Limb (tissue), 2 donors: Measurements from ENCODE around the gene POGZ.
A peak's percentile ranks its signal among the peaks of the same experiment; 100 is the strongest.

Experiments
- DNase-seq, 2 donors: peaks; one replicate each; pipeline ENCODE4 v3.0.0-alpha.2; 2016; ENCODE audit errors: extremely low spot score in 2 of 2

Gene POGZ, protein sequence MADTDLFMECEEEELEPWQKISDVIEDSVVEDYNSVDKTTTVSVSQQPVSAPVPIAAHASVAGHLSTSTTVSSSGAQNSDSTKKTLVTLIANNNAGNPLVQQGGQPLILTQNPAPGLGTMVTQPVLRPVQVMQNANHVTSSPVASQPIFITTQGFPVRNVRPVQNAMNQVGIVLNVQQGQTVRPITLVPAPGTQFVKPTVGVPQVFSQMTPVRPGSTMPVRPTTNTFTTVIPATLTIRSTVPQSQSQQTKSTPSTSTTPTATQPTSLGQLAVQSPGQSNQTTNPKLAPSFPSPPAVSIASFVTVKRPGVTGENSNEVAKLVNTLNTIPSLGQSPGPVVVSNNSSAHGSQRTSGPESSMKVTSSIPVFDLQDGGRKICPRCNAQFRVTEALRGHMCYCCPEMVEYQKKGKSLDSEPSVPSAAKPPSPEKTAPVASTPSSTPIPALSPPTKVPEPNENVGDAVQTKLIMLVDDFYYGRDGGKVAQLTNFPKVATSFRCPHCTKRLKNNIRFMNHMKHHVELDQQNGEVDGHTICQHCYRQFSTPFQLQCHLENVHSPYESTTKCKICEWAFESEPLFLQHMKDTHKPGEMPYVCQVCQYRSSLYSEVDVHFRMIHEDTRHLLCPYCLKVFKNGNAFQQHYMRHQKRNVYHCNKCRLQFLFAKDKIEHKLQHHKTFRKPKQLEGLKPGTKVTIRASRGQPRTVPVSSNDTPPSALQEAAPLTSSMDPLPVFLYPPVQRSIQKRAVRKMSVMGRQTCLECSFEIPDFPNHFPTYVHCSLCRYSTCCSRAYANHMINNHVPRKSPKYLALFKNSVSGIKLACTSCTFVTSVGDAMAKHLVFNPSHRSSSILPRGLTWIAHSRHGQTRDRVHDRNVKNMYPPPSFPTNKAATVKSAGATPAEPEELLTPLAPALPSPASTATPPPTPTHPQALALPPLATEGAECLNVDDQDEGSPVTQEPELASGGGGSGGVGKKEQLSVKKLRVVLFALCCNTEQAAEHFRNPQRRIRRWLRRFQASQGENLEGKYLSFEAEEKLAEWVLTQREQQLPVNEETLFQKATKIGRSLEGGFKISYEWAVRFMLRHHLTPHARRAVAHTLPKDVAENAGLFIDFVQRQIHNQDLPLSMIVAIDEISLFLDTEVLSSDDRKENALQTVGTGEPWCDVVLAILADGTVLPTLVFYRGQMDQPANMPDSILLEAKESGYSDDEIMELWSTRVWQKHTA (N-terminal part only)

GRCh38 chr1:151459331-151460046, at the start of gene POGZ:
Gene POGZ, minus strand, starts transcription at chr1:151459494. Its CDS starts 17,290 bp downstream, at chr1:151442204.
- peak; percentile 95 to 99 for DNase-seq

DNA sequence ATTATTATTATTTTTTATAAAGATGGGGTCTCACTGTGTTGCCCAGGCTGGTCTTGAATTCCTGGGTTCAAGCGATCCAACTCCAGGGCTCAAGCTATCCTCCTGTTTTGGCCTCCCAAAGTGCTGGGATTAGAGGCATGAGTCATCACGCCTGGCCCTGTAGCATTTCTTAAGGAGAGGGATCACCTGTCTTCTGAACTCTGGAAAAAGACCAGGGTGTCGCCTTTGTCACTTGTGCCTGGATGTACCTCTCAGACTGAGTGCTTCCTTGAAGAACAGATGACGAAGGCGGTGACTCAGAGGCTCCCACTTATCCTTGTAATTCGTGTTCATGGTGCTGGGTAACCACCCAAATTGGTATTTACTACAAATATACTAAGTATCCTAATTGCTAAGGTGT, 49.5 kb upstream of the POGZ start:
- DNase-seq: no peak

- no peak for DNase-seq
Measured at GRCh38 chr1:151504759-151505158, 45.5 kb upstream of the POGZ start.

DNA sequence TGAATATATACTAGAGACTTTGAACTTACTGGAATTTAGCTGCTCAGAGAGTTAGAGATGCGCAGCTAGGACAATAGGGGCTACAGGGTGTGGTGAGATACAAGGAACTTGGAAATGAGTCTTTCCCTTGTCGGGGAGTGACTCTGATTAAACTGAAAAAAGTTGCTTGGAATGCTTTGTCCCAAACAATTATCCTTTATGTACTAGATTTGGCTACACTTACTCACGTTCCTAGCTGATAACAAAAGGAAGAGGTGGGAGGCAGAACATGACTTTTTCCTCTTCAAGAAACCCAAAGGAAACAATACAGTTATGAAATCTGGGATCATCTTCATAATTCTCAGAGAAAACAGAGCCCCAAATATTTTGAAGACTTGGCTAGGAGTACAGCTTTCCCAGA, 45.0 kb upstream of the POGZ start:
- no peak for DNase-seq

DNA sequence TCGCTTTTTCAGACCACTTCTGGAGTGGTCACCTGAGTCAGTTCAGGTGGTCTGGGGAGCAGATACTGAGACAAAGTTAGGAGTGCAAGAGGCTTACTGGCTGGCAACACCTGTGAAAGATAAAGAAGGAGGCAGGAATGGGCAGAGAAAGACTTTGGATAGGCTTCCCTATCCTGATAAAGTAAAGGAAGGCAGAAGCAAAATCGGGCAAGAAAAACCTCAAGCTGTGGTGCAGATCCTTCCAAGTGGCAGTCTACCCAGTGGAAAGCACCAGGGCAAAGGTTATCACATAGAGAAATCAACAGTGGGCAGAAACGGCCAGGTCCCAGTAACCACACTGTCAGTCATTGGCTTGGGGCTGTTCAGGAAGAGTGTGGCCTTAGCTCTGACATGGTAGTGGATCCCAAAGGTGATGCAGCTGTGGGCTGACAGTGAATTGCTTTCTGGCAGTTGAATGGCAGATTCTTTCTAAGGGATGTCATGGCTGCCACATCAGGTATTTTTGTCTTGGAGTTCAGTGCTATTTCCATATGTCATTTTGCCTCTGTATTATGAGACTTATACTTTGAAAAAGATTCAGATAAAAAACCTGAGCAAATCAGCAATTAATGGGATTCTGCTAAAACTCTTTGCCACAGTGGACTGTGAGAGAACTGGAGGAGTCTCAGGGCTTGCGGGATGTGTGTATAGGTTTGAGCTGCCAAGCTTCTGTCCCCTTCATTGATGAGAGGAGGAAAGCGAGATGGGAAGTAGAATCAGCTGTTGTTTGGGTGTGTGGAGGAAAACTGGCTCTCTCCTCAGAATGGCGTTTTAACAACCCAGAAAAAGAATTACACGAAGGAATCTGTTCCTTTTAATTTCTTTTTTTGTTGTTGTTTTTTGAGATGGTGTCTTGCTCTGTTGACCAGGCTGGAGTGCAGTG, 43.8 kb upstream of the POGZ start:
- no peak for DNase-seq

GRCh38 chr1:151502035-151502700, 42.9 kb upstream of the POGZ start:
- DNase-seq: no peak

DNA sequence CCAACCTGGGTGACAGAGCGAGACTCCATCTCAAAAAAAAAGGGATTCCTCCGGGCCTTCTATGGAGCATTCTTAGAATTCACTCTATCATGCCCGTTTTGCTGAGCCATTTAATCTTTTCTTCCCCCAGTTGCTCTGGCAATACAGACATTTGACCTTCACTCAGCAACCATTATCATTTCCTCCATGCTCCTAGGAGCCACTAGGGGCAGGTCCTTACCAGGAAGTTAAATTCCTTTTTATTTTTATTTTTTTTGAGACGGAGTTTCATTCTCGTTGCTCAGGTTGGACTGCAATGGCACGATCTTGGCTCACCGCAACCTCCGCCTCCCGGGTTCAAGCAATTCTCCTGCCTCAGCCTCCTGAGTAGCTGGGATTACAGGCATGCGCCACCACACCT, 42.2 kb upstream of the POGZ start:
- DNase-seq: no peak

DNA sequence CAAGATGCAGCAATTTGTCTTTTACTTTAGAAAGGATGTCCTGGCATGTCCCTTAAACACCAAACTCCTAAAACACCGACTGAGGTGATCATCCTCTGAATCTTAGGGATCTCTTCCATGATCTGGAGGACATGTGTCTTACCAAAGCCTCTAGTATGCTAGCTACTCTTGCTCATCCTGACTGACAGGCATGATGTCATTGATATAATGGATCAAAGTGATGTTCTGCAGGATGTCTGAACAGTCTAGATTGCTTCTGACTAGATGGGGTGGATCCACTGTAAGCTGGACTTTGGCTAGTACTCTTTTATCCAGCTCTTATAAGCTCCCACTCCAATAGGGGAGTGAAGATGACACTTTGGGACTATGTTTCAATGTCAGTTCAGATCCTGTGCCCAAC, 40.6 kb upstream of the POGZ start:
- DNase-seq: no peak

- DNase-seq: no peak
Measured at GRCh38 chr1:151499365-151499764, 40.1 kb upstream of the POGZ start.

DNA sequence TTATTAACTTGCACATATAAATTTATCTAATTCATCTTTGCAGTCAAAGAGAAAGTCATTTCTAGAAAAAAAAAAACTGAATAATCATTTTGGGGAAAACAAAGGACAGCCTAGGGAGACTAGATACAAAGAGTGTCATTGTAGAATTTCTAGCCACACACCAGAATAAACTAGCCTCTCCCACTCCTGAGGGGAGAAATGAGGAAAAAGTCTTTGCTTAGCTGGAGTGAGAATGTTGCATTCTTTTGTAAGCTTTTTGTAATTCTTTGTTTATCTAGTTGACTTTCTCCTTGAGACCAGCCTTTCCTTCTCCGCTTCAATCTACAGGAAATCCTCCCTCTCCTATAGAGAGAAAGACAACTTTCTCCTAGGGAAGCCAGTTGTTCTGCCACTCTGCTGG, 36.0 kb upstream of the POGZ start:
- no peak for DNase-seq

- DNase-seq: no peak
Measured at GRCh38 chr1:151494741-151495281, 35.5 kb upstream of the POGZ start.

- DNase-seq: no peak
Measured at GRCh38 chr1:151493042-151493441, 33.7 kb upstream of the POGZ start.

DNA sequence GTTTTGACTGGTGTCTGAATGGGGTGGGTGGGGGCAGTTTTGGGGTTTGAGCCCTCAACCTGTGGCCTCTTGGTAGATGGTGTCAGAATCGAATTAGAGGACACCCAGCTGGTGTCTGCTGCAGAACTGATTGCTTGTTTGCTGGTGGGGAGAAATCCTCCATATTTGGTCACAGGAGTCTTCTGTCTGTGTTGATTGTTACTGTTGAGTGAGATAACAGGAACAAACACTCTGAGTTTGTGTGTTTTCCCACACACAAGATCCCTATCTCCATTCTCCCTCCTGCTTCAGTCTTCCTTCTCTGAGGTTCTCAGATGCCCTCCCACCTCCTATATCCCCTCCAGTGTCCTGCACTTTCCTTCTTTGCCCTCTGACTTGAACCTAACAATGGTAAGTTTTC, 32.8 kb upstream of the POGZ start:
- no peak for DNase-seq

- no peak for DNase-seq
Measured at GRCh38 chr1:151491641-151492040, 32.3 kb upstream of the POGZ start.

DNA sequence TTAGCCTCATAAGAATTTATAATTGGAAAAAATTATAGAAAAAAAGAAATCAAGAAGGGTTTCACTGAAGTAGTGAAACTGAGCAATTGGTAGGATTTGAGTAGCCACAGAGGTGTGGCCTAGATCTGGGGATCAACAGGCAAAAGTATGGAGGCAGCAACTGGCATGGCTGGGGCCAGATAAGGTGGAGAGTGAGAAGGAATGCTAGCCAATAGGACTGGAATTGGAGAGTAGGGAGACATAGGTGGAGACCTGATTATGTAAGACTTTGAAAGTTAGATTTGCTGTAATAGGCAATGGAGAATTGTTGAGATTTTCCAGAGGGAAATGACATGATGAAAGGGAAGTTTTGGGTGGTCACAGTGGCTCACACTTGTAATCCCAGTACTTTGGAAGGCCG, 27.3 kb upstream of the POGZ start:
- no peak for DNase-seq

GRCh38 chr1:151485685-151486255, 26.5 kb upstream of the POGZ start:
- DNase-seq: no peak

GRCh38 chr1:151482017-151482416, 22.7 kb upstream of the POGZ start:
- no peak for DNase-seq

DNA sequence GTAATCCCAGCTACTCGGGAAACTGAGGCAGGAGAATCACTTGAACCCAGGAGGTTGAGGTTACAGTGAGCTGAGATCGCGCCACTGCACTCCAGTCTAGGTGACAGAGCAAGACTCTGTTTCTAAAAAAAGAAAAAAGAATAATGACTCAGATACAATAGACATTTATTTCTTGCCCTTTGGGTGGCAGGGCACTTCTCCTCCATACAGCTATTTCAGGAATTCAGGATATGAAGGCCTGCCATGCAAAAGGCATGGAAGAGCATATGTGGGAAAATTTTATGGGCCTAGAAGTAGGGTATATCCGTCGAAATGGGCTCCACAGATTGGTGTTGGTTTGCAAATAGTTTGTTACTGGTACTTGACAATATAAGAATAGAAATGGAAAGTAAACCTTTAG, 20.2 kb upstream of the POGZ start:
- no peak for DNase-seq

DNA sequence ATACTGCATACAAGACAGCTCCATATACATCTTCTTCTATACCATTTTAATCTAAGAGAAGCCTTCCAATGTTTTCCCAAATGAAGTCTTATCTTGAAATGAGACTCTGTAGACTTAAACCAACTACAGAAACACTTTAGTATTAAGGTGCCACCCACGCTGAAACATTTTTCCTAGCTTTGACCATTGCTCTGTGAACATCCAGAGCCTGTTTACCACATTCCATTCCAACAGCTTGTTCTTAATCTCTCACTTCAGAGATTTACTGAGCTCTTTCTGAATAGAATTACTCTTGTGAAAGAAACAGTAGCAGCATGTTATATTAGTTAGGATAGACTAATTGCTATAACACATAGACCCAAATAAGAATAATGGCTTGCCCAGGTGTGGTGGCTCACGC, 19.6 kb upstream of the POGZ start:
- DNase-seq: no peak
